Measurements from ENCODE around the gene SMAP1. TPM values are rescaled to one million over a fixed set of nuclear protein-coding genes. Genes with fewer than 3 reads are reported as not detected.

The SMAP1 gene
- total RNA-seq, 1 donor, result 20.3 TPM

GRCh38 chr6:70633870-70634269 lies 33.8 kb upstream of the SMAP1 start:
- DNase-seq (ENCODE audit: low read depth), result no peak
- no peak for TF ChIP-seq CTCF (IDR thresholded peaks at IDR 0.05; ENCODE audit: insufficient read depth, low read depth, low read length)

GRCh38 chr6:70636596-70636995 lies 31.1 kb upstream of the SMAP1 start:
- no peak for DNase-seq (ENCODE audit: low read depth)
- no peak for TF ChIP-seq CTCF (IDR thresholded peaks at IDR 0.05; ENCODE audit: insufficient read depth, low read depth, low read length)
- H3K4me3 ChIP-seq (ENCODE audit: low read depth, low read length), result no peak overlapping the region

More at GRCh38 chr6:70633870-70634269, 33.8 kb upstream of the SMAP1 start:
- H3K4me3 ChIP-seq (ENCODE audit: low read depth, low read length), result no peak overlapping the region

- DNase-seq (ENCODE audit: low read depth), result no peak
- H3K4me3 ChIP-seq (ENCODE audit: low read depth, low read length), result no peak overlapping the region
- TF ChIP-seq CTCF (IDR thresholded peaks at IDR 0.05; ENCODE audit: insufficient read depth, low read depth, low read length), result no peak
These were observed 29.2 kb upstream of the SMAP1 start for GRCh38 chr6:70638468-70638867.

- no peak for DNase-seq (ENCODE audit: low read depth)
- no peak overlapping the region for H3K4me3 ChIP-seq (ENCODE audit: low read depth, low read length)
- TF ChIP-seq CTCF (IDR thresholded peaks at IDR 0.05; ENCODE audit: insufficient read depth, low read depth, low read length), result no peak
These were observed 16.3 kb upstream of the SMAP1 start for GRCh38 chr6:70651326-70651905.

- H3K4me3 ChIP-seq (ENCODE audit: low read depth, low read length), result no peak overlapping the region
- TF ChIP-seq CTCF (IDR thresholded peaks at IDR 0.05; ENCODE audit: insufficient read depth, low read depth, low read length), result no peak
- DNase-seq (ENCODE audit: low read depth), result no peak
These were observed 15.5 kb upstream of the SMAP1 start for GRCh38 chr6:70652216-70652615.

GRCh38 chr6:70657706-70658105 lies 10.0 kb upstream of the SMAP1 start:
- no peak for TF ChIP-seq CTCF (IDR thresholded peaks at IDR 0.05; ENCODE audit: insufficient read depth, low read depth, low read length)
- no peak overlapping the region for H3K4me3 ChIP-seq (ENCODE audit: low read depth, low read length)
- DNase-seq (ENCODE audit: low read depth), result no peak

- no peak for TF ChIP-seq CTCF (IDR thresholded peaks at IDR 0.05; ENCODE audit: insufficient read depth, low read depth, low read length)
- DNase-seq (ENCODE audit: low read depth), result no peak
- H3K4me3 ChIP-seq (ENCODE audit: low read depth, low read length), result no peak overlapping the region
These were observed 3.7 kb upstream of the SMAP1 start for GRCh38 chr6:70663881-70664466.
